ENCODE results near the gene LMO1. TPM values are rescaled to one million over a fixed set of nuclear protein-coding genes. Genes with fewer than 3 reads are reported as not detected.

LMO1 gene
- total RNA-seq, 6 experiments from 2014 or later: not detected

DNA sequence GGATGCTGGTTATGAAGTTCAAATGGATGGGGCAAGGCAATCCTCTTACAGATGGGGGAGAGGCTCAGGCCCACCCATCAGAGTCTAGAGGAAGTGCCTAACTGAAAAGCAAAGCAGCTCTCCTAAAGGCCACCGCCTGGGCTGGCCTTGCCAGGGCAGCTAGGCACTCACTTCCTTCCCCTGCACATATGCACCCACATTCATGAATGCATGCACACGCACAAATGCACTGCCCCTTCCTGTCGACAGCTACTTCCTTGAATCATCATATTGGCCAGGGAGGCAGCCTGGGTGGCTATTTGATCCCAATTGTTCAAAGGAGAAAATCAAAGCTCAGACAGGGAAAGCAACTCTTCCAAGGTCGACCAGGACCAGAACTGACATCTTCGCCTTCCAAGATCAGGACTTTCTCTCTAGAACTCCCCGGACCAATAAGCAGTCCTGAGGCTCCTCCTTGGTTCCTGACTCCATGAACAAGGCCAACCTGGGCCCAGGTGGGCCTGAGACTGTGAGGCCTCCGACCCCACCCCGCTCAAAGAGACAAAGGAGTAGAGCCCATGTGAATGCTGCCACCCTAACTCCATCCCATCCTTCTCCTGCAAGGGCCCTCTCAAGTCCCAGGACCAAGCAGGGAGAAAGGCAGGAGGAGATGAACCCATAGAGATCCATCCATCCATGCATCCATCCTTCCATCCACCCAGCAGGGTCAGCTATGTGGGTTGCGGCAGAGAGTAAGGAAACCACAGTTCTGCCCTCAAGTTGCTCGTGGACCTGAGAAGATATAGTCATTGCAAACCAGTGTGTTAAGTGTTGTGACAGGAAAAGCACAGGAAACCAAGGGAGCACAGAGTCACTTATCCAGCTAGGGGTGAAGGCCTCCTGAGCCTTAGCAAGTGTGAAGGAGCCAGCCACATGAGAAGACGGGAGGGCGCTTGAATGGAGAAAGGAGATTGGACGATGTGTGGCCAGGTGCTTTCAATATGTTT, 35.4 kb upstream of the LMO1 start:
- TF ChIP-seq, protein P1, sequence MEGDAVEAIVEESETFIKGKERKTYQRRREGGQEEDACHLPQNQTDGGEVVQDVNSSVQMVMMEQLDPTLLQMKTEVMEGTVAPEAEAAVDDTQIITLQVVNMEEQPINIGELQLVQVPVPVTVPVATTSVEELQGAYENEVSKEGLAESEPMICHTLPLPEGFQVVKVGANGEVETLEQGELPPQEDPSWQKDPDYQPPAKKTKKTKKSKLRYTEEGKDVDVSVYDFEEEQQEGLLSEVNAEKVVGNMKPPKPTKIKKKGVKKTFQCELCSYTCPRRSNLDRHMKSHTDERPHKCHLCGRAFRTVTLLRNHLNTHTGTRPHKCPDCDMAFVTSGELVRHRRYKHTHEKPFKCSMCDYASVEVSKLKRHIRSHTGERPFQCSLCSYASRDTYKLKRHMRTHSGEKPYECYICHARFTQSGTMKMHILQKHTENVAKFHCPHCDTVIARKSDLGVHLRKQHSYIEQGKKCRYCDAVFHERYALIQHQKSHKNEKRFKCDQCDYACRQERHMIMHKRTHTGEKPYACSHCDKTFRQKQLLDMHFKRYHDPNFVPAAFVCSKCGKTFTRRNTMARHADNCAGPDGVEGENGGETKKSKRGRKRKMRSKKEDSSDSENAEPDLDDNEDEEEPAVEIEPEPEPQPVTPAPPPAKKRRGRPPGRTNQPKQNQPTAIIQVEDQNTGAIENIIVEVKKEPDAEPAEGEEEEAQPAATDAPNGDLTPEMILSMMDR (IDR thresholded peaks at IDR 0.05): no peak
- TF ChIP-seq POLR2A (IDR thresholded peaks at IDR 0.05): no peak
- ATAC-seq: no peak
- no peaks in the 10 kb centered on the region for H3K9me3 ChIP-seq
- intact Hi-C loops (cut with DNase I): no loop called here
- H3K4me3 ChIP-seq: no peak overlapping the region
- H3K27me3 ChIP-seq: no peaks in the 10 kb centered on the region
- WGBS (ENCODE audit: insufficient coverage, low coverage, low lambda C conversion rate, missing lambda C conversion rate): 70% methylated on average over 7 of the region's 13 CpGs
- H3K27ac ChIP-seq: no peak overlapping the region
- H3K4me1 ChIP-seq: no peaks in the 10 kb centered on the region
- H3K36me3 ChIP-seq: no peaks in the 10 kb centered on the region
- no peak for DNase-seq

DNA sequence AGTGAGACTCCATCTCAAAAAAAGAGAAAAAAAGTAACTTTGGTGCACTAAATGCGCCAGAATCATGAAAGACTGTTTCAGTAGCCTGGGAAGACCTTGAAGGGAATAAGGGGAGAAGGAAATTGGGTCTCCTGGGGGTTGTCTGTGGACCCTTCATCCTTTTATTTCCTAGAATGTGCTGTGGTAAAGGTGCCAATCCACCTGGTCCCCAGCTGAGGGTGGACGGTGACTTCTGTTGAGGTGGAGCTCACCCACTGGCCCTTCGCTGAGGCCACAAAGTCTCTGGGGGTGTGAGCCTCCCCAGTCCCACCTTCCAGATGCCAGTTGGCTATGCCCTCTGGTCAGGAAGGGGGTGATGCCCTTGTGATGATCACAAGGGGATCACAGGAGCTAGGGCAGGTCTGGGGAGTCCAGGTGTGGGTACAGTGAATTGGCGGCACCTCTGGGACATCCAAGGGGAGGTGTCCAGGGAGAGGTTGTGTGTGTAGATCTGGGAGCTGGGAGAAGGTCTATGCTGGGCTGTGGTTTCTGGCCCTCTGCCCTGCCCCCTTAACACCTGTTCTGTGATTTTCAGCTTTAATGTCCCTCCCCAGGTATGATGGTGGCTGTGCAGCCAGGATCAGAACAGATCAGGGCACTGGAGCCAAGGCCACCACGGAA, 34.2 kb upstream of the LMO1 start:
- no peak for TF ChIP-seq POLR2A (IDR thresholded peaks at IDR 0.05)
- TF ChIP-seq, protein P1 (IDR thresholded peaks at IDR 0.05): no peak
- peak in 1 of 3 donors; percentile 25 for DNase-seq
- ATAC-seq: no peak
- H3K9me3 ChIP-seq: no peaks in the 10 kb centered on the region
- intact Hi-C loops (cut with DNase I): no loop called here
- 69% methylated on average over 2 of the region's 5 CpGs for WGBS (ENCODE audit: insufficient coverage, low coverage, low lambda C conversion rate, missing lambda C conversion rate)
- H3K4me1 ChIP-seq: no peaks in the 10 kb centered on the region
- no peak overlapping the region for H3K4me3 ChIP-seq
- no peak overlapping the region for H3K27ac ChIP-seq
- no peaks in the 10 kb centered on the region for H3K36me3 ChIP-seq
- no peaks in the 10 kb centered on the region for H3K27me3 ChIP-seq

DNA sequence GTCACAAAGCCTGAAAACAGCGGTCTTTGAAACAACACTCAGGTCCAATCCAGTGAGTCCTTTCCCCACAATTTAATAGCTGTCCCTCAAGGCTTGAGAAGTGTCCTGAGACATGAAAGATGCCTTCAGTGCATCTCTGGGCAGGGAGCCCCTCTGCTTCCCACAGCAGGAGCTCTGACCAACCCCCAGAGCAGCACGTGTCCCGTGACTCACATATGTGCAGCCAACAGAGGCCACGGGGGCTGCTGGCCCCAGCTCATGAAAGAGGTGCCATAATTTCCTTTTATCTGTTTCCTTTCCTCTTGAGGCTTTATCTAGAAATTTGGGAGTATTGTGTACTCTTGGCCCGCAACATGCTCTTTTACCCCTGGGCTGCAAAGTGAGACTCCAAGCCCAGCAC, 33.2 kb upstream of the LMO1 start:
- H3K27ac ChIP-seq: no peak overlapping the region
- no peaks in the 10 kb centered on the region for H3K9me3 ChIP-seq
- H3K4me1 ChIP-seq: no peaks in the 10 kb centered on the region
- no peak overlapping the region for H3K4me3 ChIP-seq
- 67% methylated on average over 2 of the region's 5 CpGs for WGBS (ENCODE audit: insufficient coverage, low coverage, low lambda C conversion rate, missing lambda C conversion rate)
- intact Hi-C loops (cut with DNase I): no loop called here
- DNase-seq: peak in 1 of 3 donors; percentile 7
- no peak for ATAC-seq
- no peaks in the 10 kb centered on the region for H3K27me3 ChIP-seq
- TF ChIP-seq, protein P1 (IDR thresholded peaks at IDR 0.05): no peak
- no peak for TF ChIP-seq POLR2A (IDR thresholded peaks at IDR 0.05)
- no peaks in the 10 kb centered on the region for H3K36me3 ChIP-seq

GRCh38 chr11:8296038-8296649, 32.5 kb upstream of the LMO1 start:
- ATAC-seq: no peak
- H3K9me3 ChIP-seq: no peaks in the 10 kb centered on the region
- no peaks in the 10 kb centered on the region for H3K4me1 ChIP-seq
- 57% methylated on average over 5 of the region's 5 CpGs for WGBS (ENCODE audit: insufficient coverage, low coverage, low lambda C conversion rate, missing lambda C conversion rate)
- no peaks in the 10 kb centered on the region for H3K27me3 ChIP-seq
- intact Hi-C loops (cut with DNase I): no loop called here
- no peak for DNase-seq
- H3K4me3 ChIP-seq: no peak overlapping the region
- no peaks in the 10 kb centered on the region for H3K36me3 ChIP-seq
- H3K27ac ChIP-seq: no peak overlapping the region
- no peak for TF ChIP-seq POLR2A (IDR thresholded peaks at IDR 0.05)
- TF ChIP-seq, protein P1 (IDR thresholded peaks at IDR 0.05): no peak

All from right lobe of liver (tissue), 6 donors.